Smooth muscle cell (in vitro differentiated cells): ENCODE results near the gene WFDC6. TPM values are rescaled to one million over a fixed set of nuclear protein-coding genes. Genes with fewer than 3 reads are reported as not detected.
A peak's percentile ranks its signal among the peaks of the same experiment; 100 is the strongest.

ENCODE experiments used
- DNase-seq: peaks from one replicate; lab custom pipeline; 2025; ENCODE audit not compliant: unreplicated experiment; lab: John Stamatoyannopoulos, UW
- H2AFZ ChIP-seq: fragments of 200-600 bp; sonication (generic); 2 replicates; pipeline ENCODE4 v1.6.0; 2016; ENCODE audit warnings: antibody characterized with exemption, low read depth, mild to moderate bottlenecking
- H3F3A ChIP-seq: fragments of 200-600 bp; sonication (generic); 2 replicates; pipeline ENCODE4 v1.6.0; 2017; ENCODE audit warnings: antibody characterized with exemption, low read depth
- H3K27ac ChIP-seq: fragments of 200-600 bp; sonication (generic); 2 replicates; pipeline ENCODE4 v1.5.1; 2016; ENCODE audit warnings: low read depth, mild to moderate bottlenecking
- H3K27me3 ChIP-seq: fragments of 200-600 bp; sonication (generic); 2 replicates; pipeline ENCODE4 v1.6.1; 2016; ENCODE audit warnings: low read depth, mild to moderate bottlenecking
- H3K36me3 ChIP-seq: fragments of 200-600 bp; sonication (generic); 2 replicates; pipeline ENCODE4 v1.5.1; 2016; ENCODE audit warnings: low read depth
- H3K4me1 ChIP-seq: fragments of 200-600 bp; sonication (generic); 2 replicates; pipeline ENCODE4 v1.5.1; 2016; ENCODE audit warnings: low read depth
- H3K4me2 ChIP-seq: fragments of 200-600 bp; sonication (generic); 2 replicates; pipeline ENCODE4 v1.6.0; 2016; ENCODE audit warnings: mild to moderate bottlenecking
- H3K4me3 ChIP-seq: fragments of 200-600 bp; sonication (generic); 2 replicates; pipeline ENCODE4 v1.5.1; 2016; ENCODE audit warnings: mild to moderate bottlenecking
- H3K79me2 ChIP-seq: fragments of 200-600 bp; sonication (generic); 2 replicates; pipeline ENCODE4 v1.6.0; 2016; ENCODE audit warnings: low read depth, mild to moderate bottlenecking
- H3K9ac ChIP-seq: fragments of 200-600 bp; sonication (generic); 2 replicates; pipeline ENCODE4 v1.6.0; 2016; ENCODE audit warnings: low read depth
- H3K9me3 ChIP-seq: fragments of 200-600 bp; sonication (generic); replicated peaks from 2 replicates; pipeline ENCODE4 v1.5.1; 2016; ENCODE audit warnings: low read depth
- H4K20me1 ChIP-seq: fragments of 200-600 bp; sonication (generic); 2 replicates; pipeline ENCODE4 v1.6.0; 2016; ENCODE audit warnings: low read depth
- WGBS: methylation state at CpG from one replicate; pipeline ENCODE4 v1.1.7; 2016; ENCODE audit warnings: low lambda C conversion rate; 5-methylcytosine and 5-hydroxymethylcytosine counted together
- polyA plus RNA-seq: library from polyadenylated mRNA; unstranded; fragments of >200 nt; fragmentation: Nextera tagmentation; extraction: Ambion mirVana; gene quantifications from 2 replicates; pipeline ENCODE4 v1.2.1, GENCODE V29; 2016
- total RNA-seq: library from RNA; depleted of rRNA; stranded (reverse); fragments of >200 nt; gene quantifications from 2 replicates; pipeline ENCODE4 v1.2.3, GENCODE V29; 2014
- TF ChIP-seq, protein P1 (sequence below): fragments of 200-600 bp; sonication (generic); IDR thresholded peaks from 2 replicates; pipeline ENCODE4 v1.5.1; 2017; ENCODE audit warnings: borderline replicate concordance, mild to moderate bottlenecking, antibody characterized with exemption; ENCODE audit not compliant: insufficient read depth, poor library complexity, severe bottlenecking

Gene WFDC6
- total and polyA plus RNA-seq, 2 experiments from 2014 or later, result not detected

DNA sequence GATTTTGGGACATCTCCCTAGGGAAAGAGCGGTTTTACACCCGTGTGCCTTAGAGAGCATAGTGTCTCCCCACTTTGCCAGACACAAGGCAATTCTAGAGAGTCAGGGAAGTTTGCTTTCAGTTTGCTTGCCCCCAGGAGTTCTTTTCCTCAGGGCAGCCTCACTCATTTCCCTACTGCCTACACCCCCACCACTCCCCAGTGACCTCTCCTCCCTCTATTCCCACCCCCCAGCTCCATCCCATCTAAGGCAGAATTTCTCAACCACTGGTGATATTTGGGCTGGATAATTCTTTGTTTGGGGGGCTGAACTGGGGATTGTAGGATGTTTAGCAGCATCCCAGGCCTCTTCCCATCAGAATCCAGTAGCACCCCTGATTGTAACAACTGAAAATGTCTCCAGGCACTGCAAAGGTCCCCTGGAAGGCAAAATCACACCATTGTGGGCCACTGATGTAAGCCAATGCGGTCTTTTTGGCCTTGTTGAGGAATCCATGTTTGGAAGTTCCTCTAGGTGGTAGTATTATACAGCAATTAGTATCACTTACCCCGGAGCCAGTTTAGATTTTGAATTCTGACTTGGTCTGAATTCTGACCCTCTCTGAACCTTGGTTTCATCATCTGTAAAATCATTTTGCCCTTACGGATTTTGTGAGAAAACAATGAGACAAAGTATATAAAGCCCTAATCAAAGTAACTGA lies 6.6 kb upstream of the WFDC6 start:
- Histone ChIP-seq H3K4me2 (no peak overlapping the region), H3K36me3 (no peaks in the 10 kb centered on the region), H3K4me1 (no peaks in the 10 kb centered on the region), H3F3A (no peaks in the 10 kb centered on the region), H3K27ac (no peak overlapping the region), H3K9me3 (no peaks in the 10 kb centered on the region), H3K27me3 (peaks cover 25% of the 10 kb centered on the region), H4K20me1 (no peaks in the 10 kb centered on the region), H3K79me2 (no peaks in the 10 kb centered on the region), H3K4me3 (no peak overlapping the region), H2AFZ (no peak overlapping the region), H3K9ac (no peak overlapping the region)
- DNase-seq, result no peak
- WGBS, result 46% methylated on average over 5 of the region's 5 CpGs
- TF ChIP-seq, protein P1, sequence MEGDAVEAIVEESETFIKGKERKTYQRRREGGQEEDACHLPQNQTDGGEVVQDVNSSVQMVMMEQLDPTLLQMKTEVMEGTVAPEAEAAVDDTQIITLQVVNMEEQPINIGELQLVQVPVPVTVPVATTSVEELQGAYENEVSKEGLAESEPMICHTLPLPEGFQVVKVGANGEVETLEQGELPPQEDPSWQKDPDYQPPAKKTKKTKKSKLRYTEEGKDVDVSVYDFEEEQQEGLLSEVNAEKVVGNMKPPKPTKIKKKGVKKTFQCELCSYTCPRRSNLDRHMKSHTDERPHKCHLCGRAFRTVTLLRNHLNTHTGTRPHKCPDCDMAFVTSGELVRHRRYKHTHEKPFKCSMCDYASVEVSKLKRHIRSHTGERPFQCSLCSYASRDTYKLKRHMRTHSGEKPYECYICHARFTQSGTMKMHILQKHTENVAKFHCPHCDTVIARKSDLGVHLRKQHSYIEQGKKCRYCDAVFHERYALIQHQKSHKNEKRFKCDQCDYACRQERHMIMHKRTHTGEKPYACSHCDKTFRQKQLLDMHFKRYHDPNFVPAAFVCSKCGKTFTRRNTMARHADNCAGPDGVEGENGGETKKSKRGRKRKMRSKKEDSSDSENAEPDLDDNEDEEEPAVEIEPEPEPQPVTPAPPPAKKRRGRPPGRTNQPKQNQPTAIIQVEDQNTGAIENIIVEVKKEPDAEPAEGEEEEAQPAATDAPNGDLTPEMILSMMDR, result peak; percentile 52

GRCh38 chr20:45545351-45545750 lies 6.1 kb upstream of the WFDC6 start:
- TF ChIP-seq, protein P1, result no peak
- peaks cover 25% of the 10 kb centered on the region for H3K27me3 ChIP-seq
- no peaks in the 10 kb centered on the region for H4K20me1 ChIP-seq
- H3K4me1 ChIP-seq, result no peaks in the 10 kb centered on the region
- no peak overlapping the region for H3K4me2 ChIP-seq
- WGBS, result 88% methylated on average over 3 of the region's 3 CpGs
- no peak for DNase-seq
- H3K36me3 ChIP-seq, result no peaks in the 10 kb centered on the region
- no peaks in the 10 kb centered on the region for H3F3A ChIP-seq
- H2AFZ ChIP-seq, result no peak overlapping the region
- no peak overlapping the region for H3K27ac ChIP-seq
- no peak overlapping the region for H3K4me3 ChIP-seq
- H3K9ac ChIP-seq, result no peak overlapping the region
- no peaks in the 10 kb centered on the region for H3K79me2 ChIP-seq
- H3K9me3 ChIP-seq, result no peaks in the 10 kb centered on the region

DNA sequence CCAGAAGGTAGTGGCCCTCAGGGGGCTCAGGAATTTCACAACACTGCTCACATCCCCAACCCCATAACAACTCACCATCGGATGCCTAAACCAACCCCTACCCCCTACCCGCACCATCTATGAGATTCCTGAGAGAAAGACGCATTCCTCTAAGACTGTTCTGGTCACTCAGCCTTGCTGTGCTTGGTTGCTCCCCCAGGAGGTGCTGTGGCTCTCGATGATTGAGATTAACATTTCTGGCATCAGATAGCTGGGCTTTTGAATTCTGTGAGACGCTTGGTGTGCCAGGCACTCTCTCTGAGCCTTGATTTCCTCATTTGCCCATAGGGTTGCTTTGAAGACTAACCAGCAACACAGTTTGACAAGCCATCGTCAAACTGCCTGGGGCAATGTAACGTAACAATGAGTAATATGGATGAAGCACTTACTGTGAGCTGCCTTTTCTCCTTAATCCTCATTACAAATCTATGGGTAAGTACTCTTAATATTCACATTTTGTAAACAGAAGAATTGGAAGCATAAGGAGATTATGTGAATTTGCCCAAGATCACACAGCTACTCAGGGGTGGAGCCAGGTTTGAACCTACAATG lies 978 bp downstream of the WFDC6 start:
- TF ChIP-seq, protein P1, result no peak
- peaks cover 29% of the 10 kb centered on the region for H3K27me3 ChIP-seq
- no peak overlapping the region for H3K4me3 ChIP-seq
- H3K9ac ChIP-seq, result no peak overlapping the region
- no peaks in the 10 kb centered on the region for H3K4me1 ChIP-seq
- no peaks in the 10 kb centered on the region for H4K20me1 ChIP-seq
- 67% methylated on average over 7 of the region's 7 CpGs for WGBS
- no peak overlapping the region for H3K27ac ChIP-seq
- no peak overlapping the region for H3K4me2 ChIP-seq
- DNase-seq, result no peak
- H3K9me3 ChIP-seq, result no peaks in the 10 kb centered on the region
- H3K36me3 ChIP-seq, result no peaks in the 10 kb centered on the region
- no peaks in the 10 kb centered on the region for H3F3A ChIP-seq
- H2AFZ ChIP-seq, result no peak overlapping the region
- no peaks in the 10 kb centered on the region for H3K79me2 ChIP-seq
